ENCODE measurements around the gene NGB. TPM values are rescaled to one million over a fixed set of nuclear protein-coding genes. Genes with fewer than 3 reads are reported as not detected.

Gene NGB
- polyA plus RNA-seq, 3 donors, result not detected

DNA sequence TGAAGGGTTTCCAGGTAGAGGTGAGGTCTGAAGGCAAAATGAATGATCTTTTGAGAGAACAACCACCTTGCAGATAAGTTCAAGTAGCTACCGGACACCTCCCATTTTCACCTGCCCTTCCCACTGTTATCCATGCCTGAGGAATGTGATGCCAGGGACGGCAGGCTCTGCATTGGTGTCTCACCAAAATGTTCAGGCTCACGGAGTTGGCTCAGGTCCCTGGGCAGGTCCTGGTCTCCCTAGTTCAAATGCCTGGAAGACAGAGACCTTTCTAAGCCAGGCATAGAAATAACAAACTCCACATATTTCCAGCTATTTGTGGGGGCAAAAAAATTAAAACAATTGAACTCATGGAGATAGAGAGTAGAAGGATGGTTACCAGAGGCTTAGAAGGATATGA lies 53.5 kb downstream of the NGB start:
- intact Hi-C loops (cut with micrococcal nuclease), result no loop called here
- Mint-ChIP-seq H3K27me3 (ENCODE audit: low read depth in 3 of 3) (peaks cover 11 to 13% (median 11%) of the 10 kb centered on the region in 3 donors), H3K4me1 (no peaks in the 10 kb centered on the region), H3K36me3 (no peaks in the 10 kb centered on the region), H3K9me3 (peaks cover 0 to 2% (median 0%) of the 10 kb centered on the region in 7 donors), H3K27ac (no peak overlapping the region), H3K4me3 (no peak overlapping the region)
- no peak for DNase-seq
- H3K27ac ChIP-seq (ENCODE audit: low read depth in 1 of 2, low read length in 2 of 2), result no peak overlapping the region
- H3K27me3 ChIP-seq (ENCODE audit: control insufficient read depth in 2 of 2, insufficient read depth in 2 of 2, low read length in 2 of 2), result no peaks in the 10 kb centered on the region
- H3K4me1 ChIP-seq (ENCODE audit: control insufficient read depth in 1 of 2, insufficient read depth in 2 of 2, low read length in 2 of 2), result no peaks in the 10 kb centered on the region
- H3K9ac ChIP-seq (ENCODE audit: insufficient read depth, low read length, poor library complexity, severe bottlenecking), result no peak overlapping the region
- no peak for TF ChIP-seq CTCF (IDR thresholded peaks at IDR 0.05)
- no peaks in the 10 kb centered on the region for H3K9me3 ChIP-seq (replicated peaks in 1 of 2; ENCODE audit: control insufficient read depth in 1 of 2, insufficient read depth in 1 of 2, low read length in 2 of 2)
- H3K4me2 ChIP-seq (replicated peaks; ENCODE audit: extremely low read depth, low read length, poor library complexity, severe bottlenecking), result no peak overlapping the region
- 83% methylated on average over 2 of the region's 3 CpGs for WGBS (ENCODE audit: insufficient coverage)
- no peaks in the 10 kb centered on the region for H3K36me3 ChIP-seq (replicated peaks in 1 of 2; ENCODE audit: control insufficient read depth in 1 of 2, insufficient read depth in 2 of 2, low read length in 2 of 2)
- no peak overlapping the region for H3K4me3 ChIP-seq (replicated peaks in 1 of 3; ENCODE audit: low read depth in 2 of 3, low read length in 3 of 3)
- no peaks in the 10 kb centered on the region for H3K79me2 ChIP-seq (ENCODE audit: insufficient read depth, low read length)
- no peak overlapping the region for H2AFZ ChIP-seq (ENCODE audit: insufficient read depth, low read depth, low read length, poor library complexity, severe bottlenecking)
- H4K20me1 ChIP-seq (ENCODE audit: insufficient read depth, low read length), result peaks cover under 1% of the 10 kb centered on the region

Small RNA genes within 50 kb of the gene (small RNA-seq; reads per million reads assigned to genes)
- not detected for gene MIR1260A (ENCODE audit: insufficient read length, low read depth)

Other genes starting within 250 kb of the NGB start
- 10 to 100 TPM in 1 of 3 donors, 1 to 10 TPM in 2; 1.4 to 17.9 (median 1.9) TPM for gene IRF2BPL, start 242.5 kb downstream of the NGB start, polyA plus RNA-seq
- gene CIPC, start 172.9 kb downstream of the NGB start, polyA plus RNA-seq, result 10 to 100 TPM in 1 of 3 donors, 1 to 10 TPM in 2; 4.4 to 11.2 (median 7.0) TPM
- gene ZDHHC22, start 129.4 kb downstream of the NGB start, polyA plus RNA-seq, result not detected
- 1 to 10 TPM in 1 of 3 donors, under 1 TPM in 1, not detected in 1; 0.78 to 4.4 TPM for gene TMEM63C, start 89.4 kb downstream of the NGB start, polyA plus RNA-seq
- gene POMT2, start 49.7 kb upstream of the NGB start, polyA plus RNA-seq, result 1 to 10 TPM; 1.5 to 8.9 (median 1.8) TPM
- gene GSTZ1, start 49.8 kb upstream of the NGB start, polyA plus RNA-seq, result 10 to 100 TPM; 12.8 to 16.4 (median 15.3) TPM
- 1 to 10 TPM; 5.4 to 6.2 (median 6.1) TPM for gene TMED8, start 105.9 kb upstream of the NGB start, polyA plus RNA-seq
- gene SAMD15, start 106.2 kb upstream of the NGB start, polyA plus RNA-seq, result under 1 TPM in 2 of 3 donors, not detected in 1; 0.08 to 0.65 TPM
- gene NOXRED1, start 152.3 kb upstream of the NGB start, polyA plus RNA-seq, result under 1 TPM in 1 of 3 donors, not detected in 2; 0.39 TPM
- 10 to 100 TPM in 2 of 3 donors, 1 to 10 TPM in 1; 8.1 to 17.8 (median 10.8) TPM for gene VIPAS39, start 186.4 kb upstream of the NGB start, polyA plus RNA-seq
- 10 to 100 TPM; 59.5 to 72.5 (median 71.5) TPM for gene AHSA1, start 186.9 kb upstream of the NGB start, polyA plus RNA-seq
- gene ISM2, start 227.6 kb upstream of the NGB start, polyA plus RNA-seq, result not detected